ENCODE results near the gene CRACR2B.

Gene CRACR2B

GRCh38 chr11:819943-820649 lies 7.6 kb upstream of the CRACR2B start:
- Histone ChIP-seq H3K23ac (ENCODE audit: low read length in 2 of 2) (no peak overlapping the region), H3K9me3 (ENCODE audit: control insufficient read depth, low read length) (no peaks in the 10 kb centered on the region), H4K91ac (ENCODE audit: low read length) (no peak overlapping the region), H2AK5ac (ENCODE audit: low read length, severe bottlenecking) (no peak overlapping the region), H3K18ac (ENCODE audit: low read depth in 1 of 2, low read length in 2 of 2) (peak overlapping the region in 1 of 2 experiments; percentile 86), H3K79me1 (replicated peaks; ENCODE audit: low read length, poor library complexity, severe bottlenecking) (peaks cover 20% of the 10 kb centered on the region), H2BK120ac (ENCODE audit: low read depth, low read length) (peak overlapping the region; percentile 71), H3K36me3 (ENCODE audit: control insufficient read depth in 1 of 2, insufficient read depth in 2 of 2, low read depth in 1 of 2, low read length in 2 of 2) (peaks cover 19 to 51% of the 10 kb centered on the region in 2 experiments), H3K27ac (ENCODE audit: low read length, poor library complexity, severe bottlenecking) (no peak overlapping the region), H3K4me1 (ENCODE audit: control insufficient read depth, insufficient read depth, low read depth, low read length) (peaks cover 37% of the 10 kb centered on the region), H3K4me3 (ENCODE audit: insufficient read depth in 1 of 2, low read depth in 1 of 2, low read length in 2 of 2) (peak overlapping the region; percentile 93), H4K8ac (ENCODE audit: low read length) (peak overlapping the region; percentile 53), H3K27me3 (ENCODE audit: control insufficient read depth in 1 of 2, insufficient read depth in 1 of 2, low read length in 2 of 2) (no peaks in the 10 kb centered on the region), H2BK12ac (ENCODE audit: low read length in 2 of 2) (no peak overlapping the region), H3K4me2 (ENCODE audit: low read length, poor library complexity, severe bottlenecking) (peak overlapping the region; percentile 55), H3K9ac (ENCODE audit: low read length) (peak overlapping the region; percentile 97), H3K4ac (ENCODE audit: low read depth in 1 of 2, low read length in 2 of 2) (no peak overlapping the region), H2BK15ac (ENCODE audit: low read depth, poor library complexity, severe bottlenecking) (no peak overlapping the region), H2BK5ac (ENCODE audit: low read depth, low read length, poor library complexity, severe bottlenecking) (no peak overlapping the region), H2AFZ (ENCODE audit: low read depth, low read length) (no peak overlapping the region), H3K14ac (ENCODE audit: low read length in 2 of 2) (peak overlapping the region in 1 of 2 experiments; percentile 63)
- 12% methylated on average over 46 of the region's 47 CpGs for WGBS
- DNase-seq, result peak; percentile 80

GRCh38 chr11:820655-821511 lies 6.8 kb upstream of the CRACR2B start:
- no peak overlapping the region for H2AK5ac ChIP-seq (ENCODE audit: low read length, severe bottlenecking)

GRCh38 chr11:821512-822371 lies 6.0 kb upstream of the CRACR2B start:
- no peak overlapping the region for H3K18ac ChIP-seq (ENCODE audit: low read depth in 1 of 2, low read length in 2 of 2)
- H3K14ac ChIP-seq (ENCODE audit: low read length in 2 of 2), result no peak overlapping the region
- peaks cover 20% of the 10 kb centered on the region for H3K79me1 ChIP-seq (replicated peaks; ENCODE audit: low read length, poor library complexity, severe bottlenecking)
- no peaks in the 10 kb centered on the region for H3K9me3 ChIP-seq (ENCODE audit: control insufficient read depth, low read length)
- H2BK5ac ChIP-seq (ENCODE audit: low read depth, low read length, poor library complexity, severe bottlenecking), result no peak overlapping the region
- H2BK12ac ChIP-seq (ENCODE audit: low read length in 2 of 2), result no peak overlapping the region
- H4K91ac ChIP-seq (ENCODE audit: low read length), result no peak overlapping the region
- H3K36me3 ChIP-seq (ENCODE audit: control insufficient read depth in 1 of 2, insufficient read depth in 2 of 2, low read depth in 1 of 2, low read length in 2 of 2), result peaks cover 25 to 48% of the 10 kb centered on the region in 2 experiments
- no peak for DNase-seq
- no peak overlapping the region for H3K4ac ChIP-seq (ENCODE audit: low read depth in 1 of 2, low read length in 2 of 2)
- H2BK15ac ChIP-seq (ENCODE audit: low read depth, poor library complexity, severe bottlenecking), result no peak overlapping the region
- H3K4me1 ChIP-seq (ENCODE audit: control insufficient read depth, insufficient read depth, low read depth, low read length), result peaks cover 46% of the 10 kb centered on the region
- H2AFZ ChIP-seq (ENCODE audit: low read depth, low read length), result no peak overlapping the region
- H3K4me2 ChIP-seq (ENCODE audit: low read length, poor library complexity, severe bottlenecking), result no peak overlapping the region
- H4K8ac ChIP-seq (ENCODE audit: low read length), result no peak overlapping the region
- H3K23ac ChIP-seq (ENCODE audit: low read length in 2 of 2), result no peak overlapping the region
- H2AK5ac ChIP-seq (ENCODE audit: low read length, severe bottlenecking), result no peak overlapping the region
- no peak overlapping the region for H3K27ac ChIP-seq (ENCODE audit: low read length, poor library complexity, severe bottlenecking)
- 93% methylated on average over 15 of the region's 22 CpGs for WGBS
- peak overlapping the region; percentile 97 for H3K9ac ChIP-seq (ENCODE audit: low read length)
- H3K4me3 ChIP-seq (ENCODE audit: insufficient read depth in 1 of 2, low read depth in 1 of 2, low read length in 2 of 2), result peak overlapping the region in 1 of 2 experiments; percentile 93
- peaks cover 0 to 2% of the 10 kb centered on the region in 2 experiments for H3K27me3 ChIP-seq (ENCODE audit: control insufficient read depth in 1 of 2, insufficient read depth in 1 of 2, low read length in 2 of 2)
- no peak overlapping the region for H2BK120ac ChIP-seq (ENCODE audit: low read depth, low read length)

More at GRCh38 chr11:820655-821511, 6.8 kb upstream of the CRACR2B start:
- Histone ChIP-seq H3K4me3 (ENCODE audit: insufficient read depth in 1 of 2, low read depth in 1 of 2, low read length in 2 of 2) (peak overlapping the region; percentile 93), H3K4me1 (ENCODE audit: control insufficient read depth, insufficient read depth, low read depth, low read length) (peaks cover 41% of the 10 kb centered on the region), H3K23ac (ENCODE audit: low read length in 2 of 2) (no peak overlapping the region), H3K9ac (ENCODE audit: low read length) (peak overlapping the region; percentile 97), H4K8ac (ENCODE audit: low read length) (no peak overlapping the region), H2BK15ac (ENCODE audit: low read depth, poor library complexity, severe bottlenecking) (no peak overlapping the region), H3K9me3 (ENCODE audit: control insufficient read depth, low read length) (no peaks in the 10 kb centered on the region), H2BK12ac (ENCODE audit: low read length in 2 of 2) (no peak overlapping the region), H3K18ac (ENCODE audit: low read depth in 1 of 2, low read length in 2 of 2) (no peak overlapping the region), H3K4ac (ENCODE audit: low read depth in 1 of 2, low read length in 2 of 2) (no peak overlapping the region), H2BK5ac (ENCODE audit: low read depth, low read length, poor library complexity, severe bottlenecking) (no peak overlapping the region), H3K14ac (ENCODE audit: low read length in 2 of 2) (no peak overlapping the region), H2AFZ (ENCODE audit: low read depth, low read length) (no peak overlapping the region), H3K4me2 (ENCODE audit: low read length, poor library complexity, severe bottlenecking) (peak overlapping the region; percentile 55), H3K27ac (ENCODE audit: low read length, poor library complexity, severe bottlenecking) (no peak overlapping the region), H3K79me1 (replicated peaks; ENCODE audit: low read length, poor library complexity, severe bottlenecking) (peaks cover 20% of the 10 kb centered on the region), H3K27me3 (ENCODE audit: control insufficient read depth in 1 of 2, insufficient read depth in 1 of 2, low read length in 2 of 2) (no peaks in the 10 kb centered on the region), H4K91ac (ENCODE audit: low read length) (no peak overlapping the region), H2BK120ac (ENCODE audit: low read depth, low read length) (no peak overlapping the region), H3K36me3 (ENCODE audit: control insufficient read depth in 1 of 2, insufficient read depth in 2 of 2, low read depth in 1 of 2, low read length in 2 of 2) (peaks cover 25 to 52% of the 10 kb centered on the region in 2 experiments)
- peak; percentile 71 for DNase-seq
- 88% methylated on average over 11 of the region's 11 CpGs for WGBS
